HG03175 (cell line): Measurements from ENCODE around the gene COQ2.

ENCODE experiments used
- ATAC-seq: cut with Tn5 transposase; IDR thresholded peaks from one replicate; pipeline ENCODE4 v1.9.1; 2021; ENCODE audit warnings: mild to moderate bottlenecking, moderate library complexity; ENCODE audit not compliant: unreplicated experiment

Gene COQ2

GRCh38 chr4:83219344-83220331 lies 65.0 kb downstream of the COQ2 start:
- no peak for ATAC-seq

- peak; percentile 81 for ATAC-seq
These were observed 66.7 kb downstream of the COQ2 start for GRCh38 chr4:83217721-83218522.

- no peak for ATAC-seq
These were observed 67.5 kb downstream of the COQ2 start for GRCh38 chr4:83216959-83217683.

- no peak for ATAC-seq
These were observed 70.5 kb downstream of the COQ2 start for GRCh38 chr4:83214079-83214478.
